Mucosa of descending colon (tissue), 3 donors: ENCODE results near the gene MCTP1. TPM values are rescaled to one million over a fixed set of nuclear protein-coding genes. Genes with fewer than 3 reads are reported as not detected.
"Not testable (repeated sequence)": the region's sequence is repeated elsewhere in the genome, so short reads cannot be mapped to it uniquely, and the experiment has no call there.

Experiments
- ATAC-seq: fragments of 200-7000 bp; cut with Tn5 transposase; one replicate; pipeline ENCODE4 v1.9.1; 2020; ENCODE audit warnings: mild to moderate bottlenecking, moderate library complexity
- DNase-seq, 3 donors: peaks; one replicate each; pipeline ENCODE4 v3.0.0-alpha.2; 2020
- H3K36me3 ChIP-seq: fragments of 200-600 bp; one replicate; pipeline ENCODE4 v1.8.0; 2021; ENCODE audit warnings: low read depth, mild to moderate bottlenecking
- H3K4me1 ChIP-seq: fragments of 200-600 bp; one replicate; pipeline ENCODE4 v1.8.0; 2021; ENCODE audit warnings: low read depth, mild to moderate bottlenecking
- H3K4me3 ChIP-seq: fragments of 200-600 bp; one replicate; pipeline ENCODE4 v1.8.0; 2021; ENCODE audit warnings: mild to moderate bottlenecking
- H3K9me3 ChIP-seq: fragments of 200-600 bp; one replicate; pipeline ENCODE4 v1.8.0; 2021; ENCODE audit warnings: mild to moderate bottlenecking
- CTCF ChIP-seq: fragments of 200-600 bp; IDR thresholded peaks from one replicate; pipeline ENCODE4 v1.8.0; 2022; ENCODE audit warnings: antibody characterized with exemption, mild to moderate bottlenecking
- intact Hi-C, 2 donors: fragments of 100-400 bp; cut with DNase I in 1 of 2; cut with micrococcal nuclease in 1 of 2; formaldehyde crosslinking; loops; one replicate each; pipeline versions ENCODE4 v1.11.0 to v1.11.1; 2022; cut with DNase I, micrococcal nuclease
- total RNA-seq, 3 donors: library from RNA; stranded (reverse); fragmentation: NEBNext Ultra II Directional in 2 of 3; extraction: Animal tissue kit (Norgen Biotek cat#: 25700) in 2 of 3; gene quantifications; one replicate each; pipeline versions ENCODE4 v1.2.1 to v1.2.4, GENCODE V29; 2021 to 2023
- donor health status: DM: no; HTN: no; CAD: no; lungs with moderate emphysema.
- donor health status: DM: no; HTN: no; CAD: no.
- donor health status: DM: no; HTN: yes; CAD: no.

The MCTP1 gene
- total RNA-seq, 3 donors from 2014 or later: 6.8 to 12.3 (median 7.7) TPM

DNA sequence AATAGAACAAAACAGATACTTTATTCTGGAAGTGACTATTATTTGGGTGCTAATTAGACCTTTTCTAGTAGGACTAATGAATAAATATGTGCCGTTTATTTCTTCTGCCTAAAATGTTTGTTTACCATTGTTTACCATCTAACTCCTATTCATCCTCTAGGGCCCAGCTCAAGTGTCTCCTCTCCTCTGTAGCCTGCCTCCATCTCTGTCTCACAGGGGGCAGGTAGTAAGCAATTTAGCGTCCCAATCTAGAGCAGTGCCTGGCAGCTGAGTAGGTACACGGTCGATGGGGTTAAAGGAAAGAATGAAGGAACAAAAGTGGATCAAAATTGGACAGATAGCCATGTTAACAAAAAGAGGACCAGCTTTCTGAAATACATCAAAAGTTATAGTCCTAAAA is 435.6 kb downstream of the MCTP1 start:
- no peaks in the 10 kb centered on the region for H3K9me3 ChIP-seq
- no peaks in the 10 kb centered on the region for H3K4me1 ChIP-seq
- intact Hi-C loops: no loop called here
- no peak overlapping the region for H3K4me3 ChIP-seq
- DNase-seq: no peak
- no peak for ATAC-seq
- no peaks in the 10 kb centered on the region for H3K36me3 ChIP-seq
- TF ChIP-seq CTCF: no peak

GRCh38 chr5:94847726-94848125 is 437.2 kb downstream of the MCTP1 start:
- no peaks in the 10 kb centered on the region for H3K4me1 ChIP-seq
- no peak for TF ChIP-seq CTCF
- DNase-seq (no peak), ATAC-seq (no peak)
- no peaks in the 10 kb centered on the region for H3K36me3 ChIP-seq
- no peak overlapping the region for H3K4me3 ChIP-seq
- H3K9me3 ChIP-seq: no peaks in the 10 kb centered on the region
- intact Hi-C loops: no loop called here

- no peak for ATAC-seq
- Histone ChIP-seq H3K4me1 (no peaks in the 10 kb centered on the region), H3K36me3 (no peaks in the 10 kb centered on the region), H3K9me3 (no peaks in the 10 kb centered on the region), H3K4me3 (no peak overlapping the region)
- no peak for DNase-seq
- no peak for TF ChIP-seq CTCF
- intact Hi-C loops: no loop called here
Observed at GRCh38 chr5:94847019-94847418, 437.9 kb downstream of the MCTP1 start.

- intact Hi-C loops, H3K36me3 ChIP-seq, H3K4me1 ChIP-seq, DNase-seq, H3K9me3 ChIP-seq, ATAC-seq, H3K4me3 ChIP-seq: not testable (repeated sequence)
Observed at GRCh38 chr5:94845696-94846095, 439.2 kb downstream of the MCTP1 start.

DNA sequence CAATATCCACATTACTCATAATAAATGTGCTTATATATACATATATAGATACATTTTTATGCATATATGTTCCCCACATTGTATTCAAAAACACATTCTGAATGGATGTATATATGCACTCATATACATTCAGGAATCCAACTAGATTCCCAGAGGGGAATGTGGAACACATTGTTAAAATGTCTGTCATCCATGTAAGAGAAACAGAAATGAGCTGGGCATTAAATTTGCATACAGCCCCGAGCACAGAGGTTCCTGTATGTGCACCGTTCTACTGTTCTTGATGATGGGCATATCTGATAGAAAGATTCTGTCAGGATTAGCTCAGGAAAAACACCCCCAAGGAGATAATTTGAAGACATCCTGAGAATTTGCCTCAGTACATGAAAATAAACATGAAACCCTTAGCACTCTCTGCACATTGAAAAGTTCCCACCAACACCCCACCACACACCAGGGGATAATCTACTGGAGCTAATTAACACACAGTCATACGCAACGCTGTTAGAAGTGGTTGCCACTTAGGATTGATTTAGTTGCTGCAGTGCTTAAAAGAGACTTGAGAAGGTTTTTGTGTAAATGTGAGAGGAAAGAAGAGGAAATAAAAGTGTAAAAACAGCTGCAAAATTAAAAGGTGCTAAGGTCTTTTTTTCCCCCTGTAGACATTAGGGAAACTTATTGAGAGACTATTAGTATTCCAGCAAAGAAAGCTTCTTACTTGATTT is 443.1 kb downstream of the MCTP1 start:
- H3K4me1 ChIP-seq: no peaks in the 10 kb centered on the region
- H3K36me3 ChIP-seq: no peaks in the 10 kb centered on the region
- intact Hi-C loops: no loop called here
- no peaks in the 10 kb centered on the region for H3K9me3 ChIP-seq
- DNase-seq (no peak), ATAC-seq (no peak)
- TF ChIP-seq CTCF: no peak
- H3K4me3 ChIP-seq: no peak overlapping the region

DNA sequence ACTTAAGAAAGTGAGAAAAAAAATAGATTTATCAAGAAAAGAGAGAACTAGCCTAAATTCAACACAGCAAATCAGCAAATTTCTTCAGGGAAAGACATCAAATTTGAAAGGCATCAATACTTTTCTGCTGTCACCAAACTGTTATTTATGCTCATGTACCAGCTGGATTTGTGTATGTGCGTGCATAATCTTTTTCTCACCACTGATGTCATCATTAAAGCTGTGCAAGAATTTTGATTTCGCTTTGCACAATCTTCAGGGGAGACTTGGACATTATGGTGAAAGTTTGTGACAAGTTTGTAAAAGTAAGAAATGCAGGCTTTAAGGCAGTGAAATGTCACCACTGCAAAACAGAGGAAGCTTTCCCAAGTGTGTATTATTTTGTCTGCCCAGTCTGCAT is 451.0 kb downstream of the MCTP1 start:
- TF ChIP-seq CTCF: no peak
- H3K9me3 ChIP-seq: no peaks in the 10 kb centered on the region
- DNase-seq: no peak
- no peaks in the 10 kb centered on the region for H3K4me1 ChIP-seq
- no peak overlapping the region for H3K4me3 ChIP-seq
- no peak for ATAC-seq
- H3K36me3 ChIP-seq: no peaks in the 10 kb centered on the region
- intact Hi-C loops: no loop called here
